Breast epithelium (tissue), 4 donors: Measurements from ENCODE around the gene GALNT1. TPM values are rescaled to one million over a fixed set of nuclear protein-coding genes. Genes with fewer than 3 reads are reported as not detected.

Experiments
- DNase-seq, 2 donors: peaks; one replicate each; pipeline ENCODE4 v3.0.0-alpha.2; 2019; ENCODE audit warnings: low spot score in 2 of 2
- H3K27ac ChIP-seq, 2 donors: fragments of 200-600 bp; sonication (generic) in 1 of 2; one replicate each; pipeline ENCODE4 v1.5.1; 2016 to 2019; ENCODE audit warnings: mild to moderate bottlenecking in 1 of 2
- H3K27me3 ChIP-seq, 2 donors: fragments of 200-600 bp; sonication (generic) in 1 of 2; one replicate each; pipeline versions ENCODE4 v1.5.1 to v1.6.0; 2017 to 2019; ENCODE audit warnings: control low read depth in 1 of 2, mild to moderate bottlenecking in 1 of 2
- H3K36me3 ChIP-seq: fragments of 200-600 bp; one replicate; pipeline ENCODE4 v1.5.1; 2019
- H3K4me1 ChIP-seq, 2 donors: fragments of 200-600 bp; sonication (generic); one replicate each; pipeline ENCODE4 v1.5.1; 2016 to 2019; ENCODE audit warnings: control low read depth in 1 of 2
- H3K4me3 ChIP-seq, 3 donors: fragments of 200-600 bp; sonication (generic); 1 replicate in 2 of 3; 2 replicates in 1 of 3; pipeline ENCODE4 v1.5.1; 2016 to 2019; ENCODE audit warnings: mild to moderate bottlenecking in 3 of 3, moderate library complexity in 2 of 3
- H3K9me3 ChIP-seq, 2 donors: fragments of 200-600 bp; sonication (generic) in 1 of 2; one replicate each; pipeline ENCODE4 v1.5.1; 2016 to 2019; ENCODE audit warnings: control low read depth in 1 of 2
- CTCF ChIP-seq, 3 donors: fragments of 450-650 bp; IDR thresholded peaks; one replicate each; pipeline ENCODE4 v1.5.1; 2016 to 2017; ENCODE audit warnings: antibody characterized with exemption in 3 of 3, mild to moderate bottlenecking in 3 of 3, moderate library complexity in 3 of 3
- POLR2A ChIP-seq: fragments of 450-650 bp; IDR thresholded peaks from one replicate; pipeline ENCODE4 v1.6.1; 2016; ENCODE audit warnings: antibody characterized with exemption, mild to moderate bottlenecking, moderate library complexity
- POLR2AphosphoS5 ChIP-seq, 3 donors: sonication (generic); formaldehyde crosslinking; IDR thresholded peaks; one replicate each; pipeline ENCODE4 v1.6.1; 2017; ENCODE audit warnings: antibody characterized with exemption in 3 of 3
- intact Hi-C: fragments of 100-400 bp; cut with DNase I; formaldehyde crosslinking; loops from one replicate; pipeline ENCODE4 v1.15.1; 2023; ENCODE audit warnings: low total_unique reads
- total RNA-seq, 3 donors: library from RNA; depleted of rRNA; stranded (reverse); fragments of >200 nt; gene quantifications; one replicate each; pipeline ENCODE4 v1.1.0, GENCODE V29; 2016

Gene GALNT1
- total RNA-seq, 3 donors from 2014 or later = 34.9 to 60.9 (median 46.5) TPM

DNA sequence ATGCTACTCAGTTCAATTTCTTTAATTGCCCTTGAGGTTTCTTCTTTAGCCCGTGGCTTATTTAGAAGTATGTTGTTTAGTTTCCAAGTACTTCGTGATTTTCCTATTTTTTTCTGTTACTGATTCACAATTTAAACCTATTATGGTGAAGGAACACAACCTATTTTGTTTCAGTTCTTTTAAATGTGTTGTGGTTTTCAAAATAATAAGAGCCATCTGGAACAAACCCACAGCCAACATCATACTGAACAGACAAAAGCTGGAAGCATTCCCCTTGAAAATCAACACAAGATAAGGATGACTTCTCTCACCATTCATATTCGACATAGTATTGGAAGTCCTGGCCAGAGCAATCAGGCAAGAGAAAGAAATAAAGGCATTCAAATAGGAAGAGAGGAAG, 155.2 kb downstream of the GALNT1 start:
- no peak overlapping the region for H3K27ac ChIP-seq
- DNase-seq = no peak
- H3K4me3 ChIP-seq = no peak overlapping the region
- no peaks in the 10 kb centered on the region for H3K36me3 ChIP-seq
- H3K27me3 ChIP-seq = no peaks in the 10 kb centered on the region
- H3K9me3 ChIP-seq = peaks cover 0 to 4% of the 10 kb centered on the region in 2 donors
- H3K4me1 ChIP-seq = no peaks in the 10 kb centered on the region
- no peak for TF ChIP-seq CTCF (IDR thresholded peaks at IDR 0.05)
- no peak for TF ChIP-seq POLR2AphosphoS5 (IDR thresholded peaks at IDR 0.05)
- TF ChIP-seq POLR2A = no peak
- intact Hi-C loops = no loop called here

- peaks cover 0 to 4% of the 10 kb centered on the region in 2 donors for H3K9me3 ChIP-seq
- no peaks in the 10 kb centered on the region for H3K27me3 ChIP-seq
- TF ChIP-seq POLR2AphosphoS5 (IDR thresholded peaks at IDR 0.05) = no peak
- no peak for TF ChIP-seq POLR2A
- no peak for TF ChIP-seq CTCF (IDR thresholded peaks at IDR 0.05)
- intact Hi-C loops = no loop called here
- no peak overlapping the region for H3K4me3 ChIP-seq
- no peak for DNase-seq
- H3K27ac ChIP-seq = no peak overlapping the region
- no peaks in the 10 kb centered on the region for H3K36me3 ChIP-seq
- no peaks in the 10 kb centered on the region for H3K4me1 ChIP-seq
Observed at GRCh38 chr18:35739778-35740177, 158.2 kb downstream of the GALNT1 start.

DNA sequence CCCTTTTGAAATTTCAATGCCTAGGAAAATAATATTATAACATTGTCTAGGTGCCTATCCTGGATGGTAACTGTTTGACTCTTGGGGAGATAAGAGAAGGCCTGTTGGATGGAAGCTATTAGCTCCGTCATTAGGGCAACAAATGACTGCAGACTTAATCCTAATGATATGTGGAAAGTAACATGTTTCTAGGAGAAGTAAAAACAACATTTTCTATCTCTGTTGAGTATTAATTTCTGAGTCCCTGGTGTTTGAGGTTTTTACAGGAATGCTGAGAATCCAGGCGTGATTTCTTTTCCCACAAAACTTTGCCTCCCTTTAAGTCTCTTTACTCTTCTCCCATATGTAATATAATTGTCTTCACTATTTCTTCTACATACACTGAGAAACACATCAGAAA, 159.1 kb downstream of the GALNT1 start:
- Histone ChIP-seq H3K4me1 (no peaks in the 10 kb centered on the region), H3K27ac (no peak overlapping the region), H3K27me3 (no peaks in the 10 kb centered on the region), H3K36me3 (no peaks in the 10 kb centered on the region), H3K9me3 (peaks cover 0 to 4% of the 10 kb centered on the region in 2 donors), H3K4me3 (no peak overlapping the region)
- intact Hi-C loops = no loop called here
- DNase-seq = no peak
- TF ChIP-seq POLR2A (no peak), POLR2AphosphoS5 (IDR thresholded peaks at IDR 0.05) (no peak), CTCF (IDR thresholded peaks at IDR 0.05) (no peak)

DNA sequence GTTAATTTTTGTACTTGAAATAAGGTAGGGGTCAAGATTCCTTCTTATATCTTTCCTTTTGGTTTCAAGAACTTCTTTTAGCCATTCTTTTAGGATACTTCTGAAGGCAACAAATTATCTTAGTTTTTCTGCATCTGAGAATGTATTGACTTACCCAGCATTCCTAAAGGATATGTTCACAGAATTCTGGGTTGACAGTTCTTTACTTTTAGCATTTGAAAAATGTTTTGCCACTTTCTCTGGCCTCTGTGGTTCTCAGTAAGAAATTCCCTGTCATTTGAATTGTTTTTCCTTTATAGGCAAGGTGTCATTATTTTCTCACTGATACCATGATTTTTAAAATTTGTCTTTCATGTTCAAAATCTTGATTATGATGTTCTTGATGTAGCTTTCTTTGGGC, 162.4 kb downstream of the GALNT1 start:
- Histone ChIP-seq H3K36me3 (no peaks in the 10 kb centered on the region), H3K9me3 (peaks cover 0 to 4% of the 10 kb centered on the region in 2 donors), H3K4me1 (no peaks in the 10 kb centered on the region), H3K4me3 (no peak overlapping the region), H3K27me3 (no peaks in the 10 kb centered on the region), H3K27ac (no peak overlapping the region)
- DNase-seq = no peak
- no peak for TF ChIP-seq POLR2A
- no peak for TF ChIP-seq POLR2AphosphoS5 (IDR thresholded peaks at IDR 0.05)
- TF ChIP-seq CTCF (IDR thresholded peaks at IDR 0.05) = no peak
- intact Hi-C loops = no loop called here

DNA sequence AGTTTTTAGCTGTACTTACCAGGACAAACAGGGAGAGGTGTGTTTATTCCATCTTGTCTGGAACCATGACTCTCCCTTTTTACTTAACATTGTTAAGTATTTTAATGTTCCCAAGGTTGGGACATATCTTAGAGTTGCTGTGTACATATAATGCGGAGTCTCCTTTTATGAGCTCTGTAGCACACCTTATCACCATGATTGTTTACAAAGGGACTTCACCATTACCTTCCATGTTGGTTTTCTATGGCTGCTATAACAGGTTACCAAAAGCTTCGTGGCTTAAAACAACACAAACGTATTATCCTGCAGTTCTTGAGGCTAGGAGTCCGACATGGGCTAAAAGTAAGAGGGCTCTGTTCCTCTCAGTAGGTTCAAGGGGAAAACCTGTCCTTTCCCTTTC, 164.3 kb downstream of the GALNT1 start:
- no peak for DNase-seq
- intact Hi-C loops = no loop called here
- no peak for TF ChIP-seq POLR2A
- TF ChIP-seq POLR2AphosphoS5 (IDR thresholded peaks at IDR 0.05) = no peak
- no peak for TF ChIP-seq CTCF (IDR thresholded peaks at IDR 0.05)
- no peaks in the 10 kb centered on the region for H3K4me1 ChIP-seq
- H3K9me3 ChIP-seq = no peaks in the 10 kb centered on the region
- no peak overlapping the region for H3K27ac ChIP-seq
- no peaks in the 10 kb centered on the region for H3K36me3 ChIP-seq
- no peak overlapping the region for H3K4me3 ChIP-seq
- no peaks in the 10 kb centered on the region for H3K27me3 ChIP-seq
